Measurements from ENCODE around the gene SMTNL1. TPM values are rescaled to one million over a fixed set of nuclear protein-coding genes. Genes with fewer than 3 reads are reported as not detected.
"Not testable (repeated sequence)": the region's sequence is repeated elsewhere in the genome, so short reads cannot be mapped to it uniquely, and the experiment has no call there.

SMTNL1 gene
- polyA plus RNA-seq, 3 donors: 0.12 to 0.28 (median 0.23) TPM

DNA sequence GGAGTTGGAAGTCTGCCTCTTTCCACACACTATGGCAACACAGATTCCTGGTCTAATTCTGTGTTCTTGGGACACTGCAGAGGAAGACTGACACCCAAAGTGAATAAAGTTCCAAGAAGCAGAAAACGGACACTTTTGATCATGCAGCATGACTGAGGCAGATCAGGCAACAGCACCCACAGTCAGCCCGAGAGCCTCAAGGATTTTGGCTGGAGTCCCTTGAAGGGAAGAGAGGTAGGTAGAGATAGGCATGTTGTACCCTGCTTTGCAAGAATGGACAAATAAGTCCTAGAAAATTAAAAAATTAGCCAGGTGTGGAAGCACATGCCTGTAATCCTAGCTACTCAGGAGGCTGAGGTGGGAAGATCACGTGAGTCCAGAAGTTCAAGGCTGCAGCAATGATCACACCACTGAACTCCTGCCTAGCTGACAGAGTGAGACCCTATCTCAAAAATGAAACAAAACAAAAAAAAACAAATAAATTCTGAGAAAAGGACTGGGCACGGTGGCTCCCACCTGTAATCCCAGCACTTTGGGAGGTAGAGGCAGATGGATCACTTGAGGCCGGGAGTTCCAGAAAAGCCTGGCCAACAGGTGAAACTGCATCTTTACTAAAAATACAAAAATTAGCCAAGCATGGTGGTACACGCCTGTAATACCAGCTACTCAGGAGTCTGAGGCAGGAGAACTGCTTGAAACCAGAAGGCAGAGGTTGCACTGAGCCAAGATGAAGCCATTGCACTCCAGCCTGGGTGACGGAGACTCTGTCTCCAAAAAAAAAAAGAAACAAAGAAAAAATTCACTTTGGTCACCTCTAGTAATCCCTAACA is 28.8 kb upstream of the SMTNL1 start:
- no peak for DNase-seq (ENCODE audit: low read depth in 3 of 3, low spot score in 2 of 3)

DNA sequence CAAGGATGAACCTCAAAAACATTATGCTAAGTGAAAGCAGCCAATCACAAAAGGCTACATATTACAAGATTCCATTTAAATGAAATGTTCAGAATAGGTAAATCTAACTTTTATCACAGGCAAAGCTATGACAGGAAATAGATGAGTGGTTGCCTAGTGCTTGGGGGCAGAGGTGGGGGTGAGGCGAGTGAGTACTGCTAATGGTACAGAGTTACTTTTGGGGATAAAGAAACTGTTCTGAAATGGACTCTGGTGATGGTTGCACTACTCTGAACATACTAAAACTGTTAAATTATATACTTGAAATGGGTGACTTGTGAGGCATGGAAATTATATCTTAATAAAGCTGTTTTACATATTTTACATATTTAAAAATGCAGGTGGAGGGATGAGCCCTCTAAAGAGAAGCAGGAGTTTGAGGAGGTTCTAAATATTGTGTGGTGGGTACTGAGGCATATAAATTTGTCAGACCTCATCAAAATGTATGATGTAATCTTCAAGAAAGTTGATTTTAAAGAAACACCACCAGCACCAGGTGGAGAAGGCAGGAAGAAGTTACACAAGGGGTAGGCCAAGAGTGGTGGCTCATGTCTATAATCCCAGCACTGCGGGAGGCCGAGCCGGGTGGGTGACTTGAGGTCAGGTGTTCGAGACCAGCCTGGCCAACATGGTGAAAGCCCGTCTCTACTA is 25.5 kb upstream of the SMTNL1 start:
- DNase-seq (ENCODE audit: low read depth in 3 of 3, low spot score in 2 of 3): no peak

DNA sequence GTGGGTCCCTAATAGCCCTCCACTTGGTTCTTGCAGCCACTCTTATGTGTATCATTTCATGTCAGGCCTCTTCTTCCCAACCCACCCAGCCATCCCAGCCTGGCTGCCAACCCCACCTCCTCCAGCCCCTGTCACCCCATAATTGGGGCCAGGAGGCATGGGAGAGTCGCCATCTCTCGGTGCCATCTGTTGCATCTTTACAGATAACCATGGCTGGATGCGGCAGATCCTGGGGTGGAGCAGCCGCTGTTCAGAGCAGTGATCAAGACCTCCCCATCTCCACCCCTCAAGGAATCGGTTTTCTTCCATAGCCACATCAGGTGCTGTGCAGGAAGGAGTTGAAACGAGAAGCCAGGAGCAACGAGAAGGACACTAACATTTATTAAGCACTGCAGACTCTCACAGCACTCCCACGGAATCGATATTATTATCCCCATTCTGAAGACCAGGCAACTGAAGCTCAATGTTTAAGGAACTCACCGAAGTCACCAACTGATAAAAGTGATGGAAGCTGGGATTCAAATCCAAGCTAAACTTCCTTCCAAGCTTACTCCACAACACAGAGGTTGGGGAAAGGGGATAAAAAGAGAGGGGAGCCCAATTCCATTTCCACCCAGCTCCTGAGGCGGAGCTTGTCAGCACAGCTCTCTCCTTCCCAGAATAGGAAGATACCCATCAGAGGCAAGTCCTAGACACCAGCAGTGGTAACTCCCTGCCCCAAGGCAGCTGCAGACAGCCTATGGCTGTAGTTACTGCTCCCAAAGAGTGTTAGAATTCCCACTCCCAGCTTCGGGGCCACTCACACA is 24.5 kb upstream of the SMTNL1 start:
- no peak for DNase-seq (ENCODE audit: low read depth in 3 of 3, low spot score in 2 of 3)

DNA sequence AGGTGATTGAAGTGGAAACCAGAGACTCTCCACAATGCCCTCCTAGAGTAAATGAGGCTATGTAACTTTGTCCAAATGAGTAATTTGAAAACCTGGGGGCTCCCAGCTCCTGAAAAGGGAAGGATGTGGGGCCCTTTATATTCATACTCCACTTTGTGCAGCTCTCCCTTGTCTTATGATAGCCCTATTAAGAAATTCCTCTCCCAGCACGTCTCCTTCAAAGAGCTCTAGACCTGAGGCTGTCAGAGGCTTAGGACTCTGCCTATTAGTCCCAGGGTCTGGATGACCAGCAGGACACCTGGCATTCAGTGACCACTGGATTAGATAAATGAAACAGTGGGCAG is 24.0 kb upstream of the SMTNL1 start:
- no peak for DNase-seq (ENCODE audit: low read depth in 3 of 3, low spot score in 2 of 3)

DNA sequence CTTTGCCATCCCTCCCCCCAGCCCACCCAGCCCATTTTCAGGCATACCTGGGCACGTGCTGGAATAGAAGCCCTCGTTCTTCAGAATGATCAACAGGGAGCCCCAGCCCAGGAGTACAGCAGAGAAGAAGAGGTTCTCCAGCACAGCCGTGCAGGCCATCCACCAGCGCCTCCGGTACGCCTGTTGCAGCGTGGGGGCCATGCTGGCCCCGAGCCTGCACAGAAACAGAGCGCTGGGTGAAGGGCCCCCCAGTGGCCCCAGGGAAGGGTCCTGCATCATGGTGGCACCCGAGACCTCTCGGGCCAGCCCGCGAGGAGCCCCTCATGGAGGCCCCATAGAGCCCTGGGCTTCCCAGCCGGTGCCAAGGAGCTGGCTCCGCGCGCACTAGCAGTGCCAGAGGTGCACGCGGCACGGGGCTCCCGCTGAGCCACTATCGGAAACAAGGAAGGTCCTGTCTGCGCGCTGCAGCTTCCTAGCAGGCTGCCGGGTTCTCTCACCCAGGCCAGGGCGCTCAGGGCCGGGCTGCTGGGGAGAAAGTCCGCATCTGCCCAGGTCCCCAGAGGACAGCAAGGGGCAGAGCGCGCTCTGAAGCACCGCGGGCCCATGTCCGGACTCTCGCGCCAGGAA is 23.4 kb upstream of the SMTNL1 start:
- no peak for DNase-seq (ENCODE audit: low read depth in 3 of 3, low spot score in 2 of 3)

DNA sequence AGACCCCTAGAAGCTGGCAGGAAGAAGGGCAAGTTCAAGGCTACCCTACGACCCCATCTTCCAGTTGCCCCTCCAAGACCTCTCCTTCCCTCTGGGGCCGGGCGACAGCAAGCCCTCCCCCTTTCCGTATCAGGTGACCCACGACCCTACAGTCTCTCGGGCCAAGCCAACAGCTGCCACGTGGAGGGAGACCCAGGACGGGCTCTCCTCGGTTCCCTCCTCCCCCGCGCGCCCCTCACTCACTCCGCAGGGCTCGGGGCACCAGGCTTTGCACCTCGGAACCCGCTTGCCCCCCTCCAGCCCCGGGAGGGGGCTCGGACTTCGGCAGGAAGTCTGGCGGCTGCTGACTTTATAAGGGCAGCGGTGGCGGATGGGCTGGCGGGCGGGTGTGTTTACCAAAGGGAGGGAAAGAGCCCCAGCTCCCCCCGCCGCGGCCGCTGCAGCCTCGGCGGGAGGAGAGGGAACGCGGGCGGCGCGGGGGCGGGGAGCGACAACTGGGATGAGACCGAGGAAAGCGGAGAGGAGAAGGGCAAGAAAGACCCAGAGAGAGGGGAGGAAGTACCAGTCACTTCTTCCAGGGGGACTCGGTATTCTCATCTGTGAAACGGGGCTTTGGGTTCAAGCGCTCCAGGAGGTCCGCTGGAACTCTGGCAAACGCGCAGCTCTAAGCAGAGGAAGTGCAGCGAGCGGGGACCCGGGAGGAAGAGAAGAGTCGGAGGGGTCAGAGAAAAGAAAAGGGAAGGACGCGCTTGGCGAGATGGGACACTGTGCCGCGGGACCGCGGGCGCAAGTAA is 22.7 kb upstream of the SMTNL1 start:
- DNase-seq (ENCODE audit: low read depth in 3 of 3, low spot score in 2 of 3): no peak

DNA sequence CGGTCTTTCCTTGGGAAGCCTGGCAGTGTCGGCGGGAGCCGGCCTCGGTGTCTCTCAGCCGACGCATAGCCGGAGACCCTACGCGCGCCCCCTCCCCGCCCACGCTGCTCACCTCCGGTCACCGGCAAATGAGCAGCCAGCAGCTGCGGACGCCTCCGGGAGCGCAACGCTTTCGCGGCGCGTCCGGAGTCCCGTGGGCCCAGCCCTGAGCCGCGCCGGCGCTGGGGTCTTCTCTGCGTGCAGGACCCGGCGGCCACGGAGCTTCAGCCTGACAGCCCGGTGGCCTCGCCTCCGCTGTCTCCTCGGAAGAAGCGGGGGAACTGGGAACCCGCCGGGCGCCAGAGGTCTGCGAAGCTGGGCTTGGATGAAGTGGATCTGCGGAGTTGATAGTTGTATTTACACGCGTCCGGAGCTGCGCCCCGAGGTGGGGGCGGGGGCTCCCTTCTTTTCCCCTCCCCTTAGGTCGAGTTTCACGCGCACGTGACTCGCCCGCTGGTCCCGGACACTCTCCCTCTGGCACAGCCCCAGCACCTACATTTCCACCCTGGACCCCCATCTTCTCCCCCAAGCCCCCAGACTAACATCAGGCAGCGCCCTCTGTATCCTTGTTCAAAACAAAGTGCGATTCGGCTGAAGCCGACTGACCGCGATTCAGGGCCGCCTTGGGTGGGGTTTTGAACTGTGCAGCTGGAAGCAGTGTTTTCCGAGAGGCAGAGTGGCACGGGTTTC is 21.9 kb upstream of the SMTNL1 start, which contains the start of gene SLC43A1:
Gene SLC43A1 (minus strand): TSS at position 371 of the 729 bp plus-strand sequence. CDS start 1,591 bp downstream, outside the sequence.
- no peak for DNase-seq (ENCODE audit: low read depth in 3 of 3, low spot score in 2 of 3)

DNA sequence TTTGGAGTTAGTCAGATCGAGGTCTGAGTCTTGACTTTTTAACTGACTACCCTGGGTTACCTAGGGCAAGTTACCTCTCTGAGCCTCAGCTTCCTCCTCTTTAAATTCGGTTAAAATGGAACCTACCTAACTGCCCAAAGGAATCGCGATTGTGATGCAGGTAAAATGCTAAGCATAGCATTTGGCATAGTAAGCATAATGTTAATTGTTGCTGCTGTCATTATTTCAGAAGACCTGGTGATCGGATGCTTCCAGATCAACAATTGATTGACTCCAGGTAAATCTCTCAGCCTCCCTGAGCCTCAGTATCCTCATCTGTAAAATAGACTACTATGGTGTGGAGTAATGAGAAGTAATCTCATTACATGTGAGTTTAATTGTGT is 21.3 kb upstream of the SMTNL1 start:
- DNase-seq (ENCODE audit: low read depth in 3 of 3, low spot score in 2 of 3): no peak

DNA sequence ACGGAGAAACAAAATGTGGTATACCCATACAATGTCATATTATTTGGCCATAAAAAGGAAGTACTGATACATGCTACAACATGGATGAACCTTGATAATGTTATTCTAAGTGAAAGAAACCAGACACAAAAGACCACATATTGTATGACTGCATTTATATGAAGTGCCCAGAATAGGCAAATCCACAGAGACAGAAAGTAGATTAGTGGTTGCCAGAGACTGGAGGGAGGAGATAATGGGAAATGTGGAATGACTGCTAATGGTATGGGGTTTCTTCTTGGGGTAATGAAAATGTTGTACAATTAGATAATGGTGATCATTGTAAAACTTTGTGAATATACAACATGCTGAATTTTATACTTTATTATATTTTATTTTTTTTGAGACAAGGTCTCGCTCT is 16.3 kb upstream of the SMTNL1 start:
- DNase-seq (ENCODE audit: low read depth in 3 of 3, low spot score in 2 of 3): no peak

DNA sequence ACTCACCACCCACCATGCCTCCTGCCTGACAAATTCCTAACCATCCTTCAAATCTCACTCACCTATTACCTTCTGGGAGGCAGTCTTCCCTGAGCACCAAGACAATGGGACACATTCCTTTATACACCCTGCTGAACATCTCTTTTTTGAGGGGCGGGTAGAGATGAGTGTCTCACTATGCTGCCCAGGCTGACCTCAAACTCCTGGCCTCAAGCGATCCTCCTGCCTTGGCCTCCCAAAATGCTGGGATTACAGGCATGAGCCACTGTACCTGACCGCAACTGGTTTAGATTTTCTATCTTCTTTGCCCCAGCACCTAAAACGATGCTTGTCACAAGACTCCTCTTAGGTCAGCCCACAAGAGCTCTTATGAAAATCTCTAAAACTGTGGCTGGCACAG is 14.0 kb upstream of the SMTNL1 start:
- no peak for DNase-seq (ENCODE audit: low read depth in 3 of 3, low spot score in 2 of 3)

DNA sequence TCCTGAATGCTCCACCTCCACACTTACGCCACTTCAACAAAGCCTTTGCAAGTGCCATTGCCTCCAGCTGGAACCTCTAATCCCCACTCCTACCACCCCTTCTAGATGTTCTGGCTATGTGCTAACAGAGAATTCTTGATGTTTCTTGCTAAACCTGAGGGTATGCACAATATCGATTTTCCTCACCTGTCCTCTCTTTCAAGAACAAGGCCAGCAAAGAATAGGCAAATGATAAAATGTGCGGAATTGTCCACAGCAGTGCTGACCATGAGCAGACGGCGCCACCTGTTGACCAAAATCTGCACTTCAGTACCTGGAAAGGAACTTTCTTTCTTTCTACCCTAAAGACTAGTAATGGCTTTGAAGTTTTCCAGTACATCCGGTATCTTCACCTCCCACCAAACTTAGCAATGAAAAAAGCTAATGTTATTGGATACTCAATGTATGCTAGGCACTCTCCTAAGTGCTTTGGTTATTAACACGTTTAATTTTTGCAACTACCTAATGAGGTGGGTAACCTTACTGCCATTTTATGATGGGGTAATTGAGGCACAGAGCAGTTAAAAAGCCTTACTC is 10.3 kb upstream of the SMTNL1 start:
- DNase-seq (ENCODE audit: low read depth in 3 of 3, low spot score in 2 of 3): peak in 1 of 3 donors; percentile 40

DNA sequence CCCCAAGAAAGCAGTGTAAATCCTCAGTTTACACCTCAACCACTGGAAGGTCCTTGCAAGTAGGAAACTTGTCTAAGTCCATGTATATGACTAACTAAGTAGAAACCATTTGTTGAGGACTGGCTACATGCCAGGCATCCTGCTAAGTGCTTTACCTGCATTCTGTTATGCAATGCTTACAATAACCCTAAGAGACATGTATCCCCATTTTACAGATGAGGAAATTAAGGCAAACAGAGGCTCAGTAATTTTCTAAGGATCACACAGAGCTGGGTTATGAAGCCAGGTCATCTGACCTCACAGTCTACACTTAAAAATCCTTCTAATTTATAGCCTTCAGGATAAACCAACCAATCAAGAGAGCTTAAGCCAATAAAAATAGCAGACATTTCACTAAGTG is 8.4 kb upstream of the SMTNL1 start:
- no peak for DNase-seq (ENCODE audit: low read depth in 3 of 3, low spot score in 2 of 3)

DNA sequence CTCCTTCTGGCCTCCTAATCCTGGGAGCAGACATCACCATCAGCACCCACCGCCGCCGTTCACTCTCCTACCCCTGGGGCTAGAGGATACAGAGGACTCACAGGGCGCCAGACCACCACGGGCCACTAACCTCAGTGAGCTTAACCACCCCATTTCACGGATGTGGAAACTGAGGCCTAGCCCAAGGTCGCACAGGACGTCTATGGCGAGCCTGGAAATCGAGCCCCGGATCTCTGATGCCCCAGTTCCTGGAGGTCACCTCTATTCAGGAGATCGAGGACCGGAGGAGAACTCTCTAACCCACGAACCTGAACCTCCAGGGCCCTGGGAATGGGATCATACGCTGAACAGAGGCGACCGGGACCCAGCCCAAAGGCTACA is 7.2 kb upstream of the SMTNL1 start:
- no peak for DNase-seq (ENCODE audit: low read depth in 3 of 3, low spot score in 2 of 3)

DNA sequence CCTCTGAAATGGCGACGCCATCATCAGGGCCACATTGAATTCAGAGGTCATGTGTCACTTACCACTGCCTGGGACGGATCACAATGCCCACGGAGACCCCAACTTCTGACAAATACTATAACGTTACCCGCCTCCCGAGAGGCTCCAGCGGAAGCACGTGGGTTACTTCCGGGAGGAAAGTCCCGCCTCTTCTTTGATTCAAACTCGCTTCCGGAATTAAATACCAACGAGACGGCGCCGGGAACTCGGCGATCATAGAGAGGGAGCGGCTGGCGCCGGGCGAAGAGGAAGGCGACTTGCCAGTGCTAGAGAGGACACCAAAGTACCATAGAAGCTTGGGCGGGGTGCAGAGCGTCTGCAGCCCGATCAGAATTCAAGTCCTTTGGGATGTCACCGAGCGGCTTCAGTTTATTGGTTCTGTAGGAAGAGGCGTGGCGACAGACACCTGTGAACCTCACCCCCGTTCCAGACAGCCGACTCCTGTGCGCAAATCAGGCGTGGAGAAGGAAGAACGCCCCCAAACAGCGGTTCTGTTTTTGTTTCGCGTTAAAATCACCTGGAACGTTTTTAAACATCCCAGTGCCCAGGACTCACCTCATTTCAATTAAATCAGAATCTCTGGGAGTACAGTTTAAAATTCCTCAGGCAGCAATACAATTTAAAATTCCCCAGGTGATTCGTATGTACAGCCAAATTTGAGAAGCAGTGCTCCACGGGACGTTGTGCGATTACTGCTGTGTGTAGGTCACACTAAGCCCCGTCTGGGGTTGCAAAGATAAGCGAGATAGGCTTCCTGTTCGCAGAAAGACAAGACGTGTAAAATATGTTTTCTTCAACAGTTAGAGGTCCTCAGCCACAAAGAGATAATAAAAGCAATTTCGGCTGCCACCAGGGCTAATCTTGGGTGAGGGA is 6.5 kb upstream of the SMTNL1 start, which contains the start of gene TIMM10:
Gene TIMM10 (minus strand): TSS at position 159 of the 912 bp plus-strand sequence. CDS start 565 bp downstream, outside the sequence.
- DNase-seq (ENCODE audit: low read depth in 3 of 3, low spot score in 2 of 3): peak; percentile 82 to 92 (median 85)

DNA sequence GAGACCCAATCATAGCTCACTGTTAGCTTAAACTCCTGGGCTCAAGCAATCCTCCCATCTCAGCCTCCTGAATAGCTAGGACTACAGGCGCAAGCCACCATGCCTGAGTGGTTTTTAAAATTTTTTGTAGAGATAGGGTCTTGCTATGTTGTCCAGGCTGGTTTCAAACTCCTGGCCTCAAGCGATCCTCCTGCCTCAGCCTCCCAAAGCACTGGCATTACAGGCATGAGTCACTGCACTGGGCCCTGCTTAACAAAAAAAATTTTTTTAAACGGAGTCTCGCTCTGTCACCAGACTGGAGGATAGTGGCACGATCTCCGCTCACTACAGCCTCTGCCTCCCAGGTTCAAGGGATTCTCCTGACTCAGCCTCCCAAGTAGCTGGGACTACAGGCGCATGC is 2.9 kb upstream of the SMTNL1 start:
- DNase-seq (ENCODE audit: low read depth in 3 of 3, low spot score in 2 of 3): not testable (repeated sequence)

DNA sequence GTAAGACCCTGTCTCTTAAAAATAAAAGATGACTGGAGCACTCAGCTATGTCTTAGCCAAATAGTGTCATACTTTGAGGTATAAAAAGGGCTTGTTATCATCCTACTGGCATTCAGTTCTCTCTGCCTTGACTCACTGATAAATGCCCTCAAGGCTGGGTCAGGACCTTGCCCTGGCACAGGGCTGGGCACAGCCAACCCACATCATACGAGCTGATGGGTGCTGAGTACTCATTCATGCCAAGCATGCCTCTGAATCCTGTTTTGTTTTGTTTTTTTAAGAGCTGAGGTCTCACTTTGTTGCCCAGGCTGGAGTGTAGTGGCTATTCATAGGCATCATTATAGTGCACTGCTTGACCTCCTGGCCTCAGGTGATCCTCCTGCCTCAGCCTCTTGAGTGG is 1.9 kb downstream of the SMTNL1 start:
- DNase-seq (ENCODE audit: low read depth in 3 of 3, low spot score in 2 of 3): no peak

DNA sequence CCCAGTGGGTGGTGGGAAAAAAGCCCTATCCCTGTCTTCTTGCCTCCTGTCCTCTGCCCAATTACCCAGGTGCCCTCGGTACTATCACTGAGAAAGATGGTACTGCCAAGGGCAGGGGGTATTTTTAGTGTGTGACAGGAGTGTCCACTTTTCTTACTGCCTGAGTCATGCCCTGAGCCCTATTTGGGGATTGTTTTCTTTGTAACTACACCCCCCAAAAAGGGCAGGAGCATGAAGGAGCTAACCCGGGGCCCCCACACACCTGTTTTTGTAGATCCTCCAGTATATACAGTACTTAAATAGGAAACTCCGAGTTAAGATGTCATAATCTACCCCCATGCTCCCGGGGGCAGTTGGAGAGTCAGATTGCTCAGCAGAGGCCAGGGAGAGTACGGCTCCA is 3.8 kb downstream of the SMTNL1 start:
- no peak for DNase-seq (ENCODE audit: low read depth in 3 of 3, low spot score in 2 of 3)

DNA sequence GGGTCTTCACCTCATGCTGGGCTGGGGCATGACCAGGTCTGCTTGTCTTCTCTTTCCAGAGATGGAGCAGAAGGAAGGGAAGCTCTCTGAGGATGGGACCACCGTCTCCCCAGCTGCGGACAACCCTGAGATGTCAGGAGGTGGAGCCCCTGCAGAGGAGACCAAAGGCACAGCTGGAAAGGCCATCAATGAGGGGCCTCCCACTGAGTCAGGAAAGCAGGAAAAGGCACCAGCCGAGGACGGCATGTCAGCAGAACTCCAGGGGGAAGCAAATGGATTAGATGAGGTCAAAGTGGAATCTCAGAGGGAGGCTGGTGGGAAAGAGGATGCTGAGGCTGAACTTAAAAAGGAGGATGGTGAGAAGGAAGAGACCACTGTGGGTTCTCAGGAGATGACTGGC is 5.2 kb downstream of the SMTNL1 start:
- DNase-seq (ENCODE audit: low read depth in 3 of 3, low spot score in 2 of 3): no peak

Measured in right renal cortex interstitium (tissue), 3 donors.